T-helper 22 cell (primary cell): ENCODE results near the gene STK24.
"Not testable (repeated sequence)": the region's sequence is repeated elsewhere in the genome, so short reads cannot be mapped to it uniquely, and the experiment has no call there.

ENCODE experiments used
- DNase-seq: peaks from one replicate; pipeline ENCODE4 v3.0.0-alpha.2; 2020; ENCODE audit warnings: low read depth

The STK24 gene

DNA sequence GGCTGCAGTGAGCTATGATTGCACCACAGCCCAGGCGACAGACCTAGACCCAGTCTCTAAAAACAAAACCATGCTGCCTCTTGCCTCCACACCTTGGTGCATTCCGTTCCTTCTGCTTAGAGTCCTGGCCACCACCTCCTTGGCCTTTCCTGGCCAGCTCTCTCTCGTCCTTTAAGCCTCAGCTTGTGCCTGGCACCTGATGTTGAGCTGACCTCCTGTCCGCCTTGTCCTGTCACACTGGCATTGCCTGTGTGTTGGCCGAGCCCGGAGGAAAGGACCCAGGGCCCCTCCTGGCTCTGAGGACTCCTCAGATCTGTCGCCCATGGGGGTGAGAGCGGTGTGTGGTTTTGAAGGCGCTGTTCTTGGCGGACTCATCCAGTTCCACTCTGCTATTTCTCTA is 143.3 kb downstream of the STK24 start:
- DNase-seq, result no peak

DNA sequence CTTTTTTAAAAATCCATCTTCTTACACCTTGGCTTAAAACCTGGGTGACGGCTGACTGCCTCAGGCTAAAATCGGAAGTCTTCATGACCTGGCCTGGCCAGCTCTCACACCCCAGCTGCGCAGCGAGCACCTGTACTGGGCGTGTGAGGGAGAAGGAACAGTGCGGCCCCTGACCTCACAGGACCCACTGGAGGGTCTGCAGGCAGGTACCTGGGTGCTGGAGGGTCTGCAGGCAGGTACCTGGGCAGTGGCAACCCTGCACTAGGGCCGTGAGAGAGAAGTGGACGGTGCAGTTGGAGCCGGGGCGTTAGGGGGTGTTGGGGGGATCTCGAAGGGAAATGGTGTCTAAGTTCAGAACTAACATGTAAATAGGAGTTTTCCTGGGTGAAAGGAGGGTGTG is 144.3 kb downstream of the STK24 start:
- DNase-seq, result no peak

DNA sequence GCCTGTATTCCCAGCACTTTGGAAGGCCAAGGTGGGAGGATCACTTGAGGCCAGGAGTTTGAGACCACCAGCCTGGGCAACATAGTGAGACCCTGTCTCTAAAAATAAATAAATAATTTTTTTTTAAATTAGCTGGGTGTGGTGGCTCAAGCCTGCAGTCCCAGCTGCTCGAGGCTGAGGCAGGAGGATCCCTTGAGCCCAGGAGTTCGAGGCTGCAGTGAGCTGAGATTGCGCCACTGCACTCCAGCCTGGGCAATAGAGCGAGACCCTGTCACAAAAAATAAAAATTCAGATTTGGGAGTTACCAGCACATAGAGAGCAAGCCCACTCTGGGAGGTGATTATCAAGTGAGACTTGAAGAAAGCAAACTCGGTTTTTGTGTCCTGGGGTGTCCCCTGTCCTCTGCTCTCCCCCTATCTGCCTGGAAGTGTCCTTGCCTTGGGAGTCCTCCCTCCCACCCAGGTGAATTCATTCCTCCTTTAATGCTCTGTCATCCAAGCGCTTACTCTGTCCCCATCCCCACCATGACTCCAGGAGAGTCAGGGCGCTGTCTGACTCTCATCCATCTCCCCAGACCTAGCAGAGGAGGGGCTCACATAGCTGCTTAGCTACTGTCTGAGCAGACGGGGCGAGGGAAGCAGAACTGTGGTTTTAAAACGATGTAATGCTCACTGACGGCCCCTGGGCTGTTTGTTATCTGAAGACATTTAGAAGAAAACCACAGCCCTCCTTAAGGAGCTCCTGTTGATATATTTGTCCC is 146.8 kb downstream of the STK24 start:
- no peak for DNase-seq

DNA sequence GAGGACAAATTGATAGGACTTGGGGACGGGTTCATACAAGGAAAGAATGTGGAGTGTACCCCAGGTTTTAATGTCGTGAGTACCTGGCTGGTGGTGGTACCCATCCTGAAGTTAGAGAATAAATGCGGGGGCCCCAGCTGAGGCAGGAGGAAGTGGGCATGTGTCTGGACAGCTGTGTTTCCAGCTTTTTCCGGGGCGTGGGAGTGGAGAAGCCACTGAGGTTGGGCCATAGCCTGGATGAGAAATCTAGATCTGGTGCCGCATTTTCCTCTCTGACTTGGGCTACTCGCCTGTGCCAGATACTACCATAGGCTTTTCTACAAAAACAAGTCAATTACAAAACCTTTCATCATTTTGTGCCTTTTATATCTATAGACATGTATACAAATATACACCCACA is 147.4 kb downstream of the STK24 start:
- DNase-seq, result no peak

DNA sequence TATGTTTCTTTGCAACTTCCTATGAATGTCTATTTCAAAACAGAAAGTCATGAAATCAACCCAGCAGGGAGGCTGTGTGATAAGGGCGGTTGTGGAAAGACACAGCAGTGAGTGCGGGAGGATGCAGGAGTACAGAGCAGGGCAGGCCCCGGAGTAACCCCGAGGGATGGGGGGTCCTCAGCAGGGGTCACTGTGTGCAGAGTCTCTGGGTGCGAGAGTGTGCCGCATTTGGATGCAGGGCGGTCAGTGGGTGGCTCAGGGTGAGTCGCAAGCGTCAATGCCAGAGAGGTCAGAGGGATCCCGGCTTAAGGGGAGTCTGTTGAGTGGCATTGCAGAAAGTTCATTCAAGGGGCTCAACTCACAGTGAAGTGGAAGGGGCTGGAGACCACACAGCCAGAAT is 147.8 kb downstream of the STK24 start:
- DNase-seq, result no peak

DNA sequence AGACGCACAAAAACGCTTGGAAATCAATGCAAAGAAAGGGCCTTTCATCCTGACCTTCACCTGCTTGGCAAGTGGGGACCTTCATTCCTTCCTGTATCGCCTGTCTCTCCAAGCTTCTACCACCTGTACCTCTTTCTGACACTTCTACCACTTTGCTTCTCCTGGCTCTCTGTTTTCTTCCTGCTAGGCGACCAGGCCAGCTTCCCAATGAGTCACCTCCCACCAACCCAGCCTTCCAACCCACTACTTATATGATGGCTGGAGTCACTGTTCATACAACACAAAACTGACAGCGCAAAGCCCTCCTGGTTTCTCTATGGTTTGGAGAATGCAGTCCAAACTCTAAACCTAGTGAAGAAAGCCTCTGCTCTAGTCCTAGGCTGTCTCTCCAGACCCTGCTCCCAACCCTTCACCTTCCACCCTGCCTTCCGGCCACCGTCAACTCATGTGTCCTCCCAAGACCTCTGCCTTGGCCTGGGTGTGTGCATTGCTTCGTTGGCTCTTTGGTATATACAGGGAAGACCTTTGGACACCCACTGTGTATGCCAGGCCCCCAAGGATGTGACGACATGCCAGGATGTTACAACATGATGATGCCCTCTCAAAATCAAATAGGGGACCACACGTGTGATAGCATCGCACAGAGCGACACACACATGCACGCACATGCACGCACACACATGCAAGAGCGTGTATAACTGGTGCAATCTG is 148.5 kb downstream of the STK24 start:
- DNase-seq, result no peak

DNA sequence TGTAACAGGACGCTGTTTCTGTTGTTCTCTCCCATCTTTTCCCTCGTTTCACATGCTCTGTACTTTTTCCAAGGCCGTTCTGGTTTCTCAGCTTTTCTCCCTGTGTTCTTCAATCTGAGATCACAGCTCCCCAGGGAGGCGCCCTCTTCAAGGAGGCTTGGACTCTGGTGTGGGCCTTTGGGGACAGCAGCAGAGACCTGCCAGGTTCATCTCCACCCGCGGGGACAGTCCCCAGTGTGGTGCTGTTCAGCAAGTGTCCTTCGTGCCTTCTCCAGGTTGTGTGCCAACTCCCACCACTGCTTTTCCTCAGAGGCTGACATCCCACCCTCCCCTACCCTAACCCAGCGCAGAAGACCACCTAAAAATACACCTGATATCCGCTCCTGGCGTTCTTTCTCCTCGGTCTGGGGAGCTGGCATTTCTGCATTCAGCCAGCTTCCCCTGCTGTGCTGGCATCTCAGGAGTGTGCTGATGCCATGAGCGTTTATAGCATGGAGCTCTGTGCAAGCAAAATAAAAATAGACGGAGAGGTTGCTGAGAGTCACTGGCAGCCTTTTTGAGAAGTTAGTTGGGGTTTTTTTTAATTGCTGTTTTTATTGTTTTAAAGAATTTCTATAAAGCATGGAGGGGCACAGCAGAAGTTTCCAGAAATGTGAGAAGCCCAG is 149.4 kb downstream of the STK24 start:
- no peak for DNase-seq

DNA sequence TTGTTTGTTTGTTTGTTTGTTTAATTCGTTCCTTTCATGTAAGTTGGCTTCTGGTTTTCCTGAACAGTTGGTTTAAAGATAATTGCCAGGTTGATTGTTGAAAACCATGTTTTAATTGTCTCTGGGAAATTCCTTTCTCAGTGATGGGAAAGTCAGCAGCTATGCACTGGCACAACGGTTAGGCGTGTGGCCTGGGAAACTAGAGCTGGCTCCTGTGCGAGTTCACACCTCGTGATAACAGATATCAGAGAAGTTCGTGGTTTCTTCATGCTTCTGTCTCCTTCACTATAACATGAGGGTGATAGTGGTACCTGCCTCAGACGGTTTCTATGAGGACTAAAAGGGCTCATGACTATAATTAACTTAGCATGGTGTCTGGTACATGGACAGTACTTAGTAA is 153.5 kb downstream of the STK24 start:
- DNase-seq, result no peak

DNA sequence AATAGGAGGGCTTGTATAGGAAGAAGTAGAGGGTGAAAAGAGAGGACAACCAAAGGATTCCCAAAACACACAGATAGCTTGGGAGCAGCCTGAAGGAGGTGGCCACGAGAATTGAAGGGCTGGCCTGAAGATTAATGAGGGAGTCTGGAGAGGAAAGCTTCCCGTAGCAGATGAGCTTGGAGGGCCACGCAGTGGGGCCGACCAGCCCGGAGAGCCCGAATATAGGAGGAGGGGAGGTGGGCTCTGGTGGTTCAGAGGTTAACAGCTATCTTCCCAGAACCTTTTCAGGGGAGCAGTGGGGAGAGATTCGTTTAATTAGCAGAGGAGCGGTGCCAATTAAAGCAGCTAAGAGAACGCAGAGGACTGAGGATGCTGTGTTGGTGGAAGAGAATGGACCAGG is 154.9 kb downstream of the STK24 start:
- no peak for DNase-seq

DNA sequence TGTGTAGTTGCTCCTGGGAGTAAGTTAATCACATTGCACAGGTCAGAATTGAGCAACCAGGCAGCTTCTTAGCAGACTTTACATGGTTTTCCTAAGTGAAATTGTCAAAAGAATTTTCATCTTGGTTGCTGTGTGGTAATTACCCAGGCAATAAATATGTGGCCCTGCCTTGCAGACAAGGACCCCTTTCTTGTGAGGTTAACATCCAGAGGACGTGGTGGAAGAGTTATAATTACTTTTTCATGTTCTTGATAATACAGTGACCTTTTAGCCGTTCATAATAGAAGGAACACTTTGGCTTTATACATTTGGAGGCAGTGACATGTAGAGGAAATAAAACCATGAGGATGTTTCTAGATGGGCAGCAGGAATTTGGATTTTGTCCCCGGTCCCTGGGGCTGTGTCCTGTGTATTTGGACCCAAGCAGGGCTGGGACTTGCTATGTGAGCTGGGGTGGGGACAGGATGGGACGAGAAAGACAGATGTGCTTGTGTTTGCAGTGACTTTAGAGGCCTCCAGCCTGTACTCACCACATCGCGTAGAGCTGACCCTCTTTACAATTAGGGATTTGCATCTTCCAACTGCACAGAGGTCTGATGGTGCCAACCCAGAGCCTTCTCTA is 156.2 kb downstream of the STK24 start:
- no peak for DNase-seq

DNA sequence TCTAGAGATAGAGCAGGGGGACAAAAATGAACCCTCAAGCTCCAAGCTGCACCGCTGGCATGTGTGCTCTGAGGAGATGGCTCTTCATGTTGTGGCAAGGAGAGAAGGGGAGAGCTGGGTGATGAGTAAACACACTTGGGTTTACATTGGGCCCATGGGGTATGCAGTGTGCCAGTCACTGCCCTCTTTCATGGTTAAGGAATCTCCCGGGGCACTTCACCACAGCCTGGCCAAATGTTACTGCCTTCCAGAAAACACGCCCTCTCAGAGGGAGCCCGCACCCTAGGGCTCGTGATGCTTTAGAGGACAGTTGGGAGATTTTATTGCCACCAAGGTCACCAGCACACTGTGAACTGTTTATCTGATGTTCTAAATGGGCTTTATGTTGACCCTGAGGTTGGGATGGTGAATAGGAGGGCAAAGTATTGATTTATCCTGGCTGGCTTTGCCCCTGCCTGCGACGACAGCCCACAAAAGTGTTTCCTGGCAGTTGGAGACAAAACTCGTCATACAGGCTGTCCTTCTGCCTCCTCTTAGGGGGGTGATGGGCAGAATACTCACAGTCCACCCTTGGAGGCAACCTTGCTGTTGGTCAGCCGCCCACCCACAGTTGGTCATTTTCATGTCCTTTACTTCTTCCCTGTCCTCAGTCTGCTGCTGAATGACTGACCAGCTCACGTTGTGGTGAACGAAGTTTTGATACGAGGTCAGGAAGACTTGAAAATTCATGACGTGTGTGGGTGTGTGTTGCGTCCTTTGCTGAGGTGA is 156.9 kb downstream of the STK24 start:
- no peak for DNase-seq

DNA sequence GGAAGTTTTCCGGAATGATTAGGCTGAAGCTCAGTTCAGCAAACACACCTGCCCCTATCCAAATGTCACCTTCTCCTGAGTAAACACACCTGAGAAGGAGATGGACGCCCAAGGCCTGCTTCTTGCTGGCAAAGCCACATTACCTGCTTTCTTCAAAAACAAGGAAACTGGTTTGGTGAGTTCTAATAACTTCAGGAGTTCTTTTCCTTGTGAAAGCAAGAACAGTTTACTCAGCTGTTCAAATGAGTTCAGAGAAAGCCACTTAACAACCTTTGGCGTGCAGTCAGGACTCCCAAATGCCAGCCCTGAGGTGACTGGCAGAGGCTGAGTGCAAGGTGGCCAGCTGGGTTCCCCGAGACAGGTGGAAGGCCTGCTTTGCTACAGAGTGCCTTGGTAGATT is 160.5 kb downstream of the STK24 start:
- DNase-seq, result no peak

DNA sequence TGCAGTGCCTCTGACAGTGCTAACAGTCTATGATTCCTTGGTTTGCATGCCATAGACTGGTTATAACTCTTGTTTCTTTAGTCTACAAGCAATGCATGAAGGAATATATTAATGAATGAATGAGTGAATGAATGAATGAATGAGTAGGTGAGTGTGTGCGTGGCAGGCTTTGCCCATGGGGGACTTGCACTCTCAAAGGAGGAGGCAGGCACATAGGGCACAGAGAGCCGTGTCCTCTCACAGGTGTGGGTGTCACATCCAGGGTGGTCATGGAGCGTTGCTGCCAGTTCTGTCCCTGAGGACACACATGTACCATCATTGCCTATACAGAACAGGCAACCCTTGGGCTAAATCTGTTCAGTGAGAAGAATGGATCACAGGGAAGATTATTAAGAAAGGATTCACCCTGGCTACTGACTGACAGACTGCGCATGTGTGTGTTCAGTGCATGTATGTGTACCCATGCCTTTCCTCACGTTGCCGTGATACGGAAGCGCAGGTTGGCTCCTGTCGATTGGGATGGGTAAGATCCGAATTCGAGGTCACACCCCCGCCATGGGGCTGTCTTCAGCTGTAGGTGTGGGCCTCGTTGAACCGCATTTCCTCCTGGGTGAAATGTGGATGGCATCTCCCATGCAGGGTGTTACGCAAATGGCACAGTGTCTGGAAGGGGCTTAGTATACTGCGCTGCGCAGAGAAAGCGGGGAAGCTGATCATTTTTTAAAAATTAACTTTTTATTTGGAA is 161.4 kb downstream of the STK24 start:
- DNase-seq, result no peak

DNA sequence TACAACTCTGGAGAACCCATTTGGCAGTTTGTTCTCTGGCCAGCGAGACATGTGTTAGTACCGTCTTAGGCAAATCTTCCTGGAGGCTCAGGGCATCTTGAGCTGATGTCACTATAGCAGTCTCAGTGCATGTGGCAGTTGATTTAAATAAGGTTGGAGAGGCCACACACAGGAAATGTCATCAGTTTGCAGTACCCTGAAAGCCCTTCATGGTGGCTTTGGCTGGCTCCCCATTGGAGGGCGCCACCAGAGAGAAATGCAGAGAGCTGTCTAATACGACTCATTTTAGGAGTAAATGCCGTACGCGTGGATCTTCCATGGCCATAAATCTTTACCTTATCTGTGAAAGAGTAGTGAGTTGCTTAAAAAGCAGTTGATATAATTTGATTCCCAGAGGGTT is 163.1 kb downstream of the STK24 start:
- DNase-seq, result no peak

DNA sequence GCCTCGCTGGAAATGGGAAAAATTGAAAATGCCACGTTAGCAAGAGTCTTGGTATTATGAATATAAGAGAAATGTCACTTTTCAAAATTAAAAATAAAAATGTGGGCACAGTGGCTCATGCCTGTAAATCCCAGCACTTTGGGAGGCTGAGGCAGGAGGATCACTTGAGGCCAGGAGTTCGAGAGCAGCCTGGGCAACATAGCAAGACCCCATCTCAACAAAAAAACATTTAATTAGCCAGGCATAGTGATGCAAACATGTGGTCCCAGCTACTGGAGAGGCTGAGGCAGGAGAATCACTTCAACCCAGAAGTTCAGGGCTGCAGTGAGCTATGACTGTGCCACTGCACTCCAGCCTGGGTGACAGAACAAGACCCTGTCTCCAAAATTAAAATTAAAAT is 163.6 kb downstream of the STK24 start:
- DNase-seq, result not testable (repeated sequence)

DNA sequence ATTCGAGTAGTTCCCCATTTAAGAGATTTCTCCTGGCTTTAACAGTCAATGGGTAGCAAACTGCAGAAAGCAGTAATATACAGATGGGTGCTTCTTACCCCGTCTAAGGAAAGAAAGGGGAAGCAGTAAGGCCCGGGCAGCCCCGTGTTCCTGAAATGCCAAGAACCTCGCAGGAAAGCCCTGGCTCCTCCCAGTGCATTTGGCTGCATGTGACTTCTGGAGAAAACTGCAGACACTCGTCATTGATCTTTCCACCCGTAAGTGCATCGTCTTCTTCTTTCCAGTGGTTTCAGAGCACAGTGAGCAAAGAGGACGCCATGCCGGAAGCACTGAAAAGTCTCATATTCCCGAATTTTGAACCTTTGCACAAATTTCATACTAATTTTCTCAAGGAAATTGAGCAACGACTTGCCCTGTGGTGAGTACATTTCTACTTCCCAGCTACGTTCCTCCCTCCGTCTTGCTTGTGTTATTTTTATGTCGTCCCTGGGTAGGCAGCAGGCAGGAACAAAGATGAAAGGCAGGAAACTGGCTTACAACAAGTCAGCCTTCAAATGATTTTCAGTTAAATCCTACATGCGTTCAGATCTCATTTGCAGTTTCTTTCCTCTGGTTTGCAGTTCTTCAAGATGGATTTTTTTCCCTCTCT is 165.2 kb downstream of the STK24 start:
- DNase-seq, result no peak

DNA sequence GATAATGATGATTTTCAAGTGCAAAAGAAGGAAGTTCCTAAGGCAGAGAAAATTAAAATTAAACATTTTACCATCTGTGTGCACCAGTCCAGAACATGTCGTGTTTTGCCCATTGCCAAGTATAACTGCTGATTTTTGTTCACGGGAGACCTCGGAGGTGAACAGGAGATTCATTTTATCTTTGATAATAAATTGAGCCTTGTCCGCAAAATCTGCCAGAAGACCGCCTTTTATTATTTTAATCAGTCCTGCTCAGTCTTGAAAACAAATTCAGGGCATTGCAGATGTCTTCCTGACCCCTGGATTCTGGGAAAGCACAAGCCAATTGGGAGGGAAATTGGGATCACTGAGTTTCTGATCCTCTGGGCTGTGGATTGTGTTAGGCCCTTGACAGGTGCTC is 165.9 kb downstream of the STK24 start:
- DNase-seq, result no peak

DNA sequence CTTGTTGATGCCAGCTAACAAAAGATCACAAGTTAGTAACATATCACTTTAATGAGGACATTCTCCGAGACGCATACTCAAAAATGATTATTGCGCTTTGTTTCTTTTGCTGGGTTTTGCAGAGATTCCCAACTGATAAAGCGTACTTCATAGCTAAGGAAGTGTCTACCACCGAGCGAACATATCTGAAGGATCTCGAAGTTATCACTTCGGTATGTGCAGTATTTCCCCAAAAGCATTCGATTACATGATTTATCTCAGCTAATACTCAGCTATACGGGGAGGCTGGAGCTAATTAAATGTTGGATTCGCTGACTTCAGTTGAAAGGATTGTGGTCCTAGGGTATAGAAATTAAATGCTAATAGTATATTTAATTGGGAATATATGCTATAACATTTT is 166.3 kb downstream of the STK24 start:
- DNase-seq, result no peak

DNA sequence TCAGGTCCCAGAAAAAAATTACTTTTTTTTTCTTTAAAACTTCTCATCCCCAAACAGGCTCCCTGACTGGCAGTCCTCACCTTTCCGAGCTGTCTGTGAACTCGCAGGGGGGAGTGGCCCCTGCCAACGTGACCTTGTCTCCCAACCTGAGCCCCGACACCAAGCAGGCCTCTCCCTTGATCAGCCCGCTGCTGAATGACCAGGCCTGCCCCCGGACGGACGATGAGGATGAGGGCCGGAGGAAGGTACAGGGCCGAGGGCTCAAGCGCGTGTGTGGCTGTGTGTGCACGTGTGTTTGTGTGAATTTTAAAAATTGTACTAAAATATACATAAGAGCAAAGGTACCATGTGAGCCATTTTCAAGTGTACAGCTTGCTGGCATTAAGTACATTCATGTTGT is 167.6 kb downstream of the STK24 start:
- no peak for DNase-seq

DNA sequence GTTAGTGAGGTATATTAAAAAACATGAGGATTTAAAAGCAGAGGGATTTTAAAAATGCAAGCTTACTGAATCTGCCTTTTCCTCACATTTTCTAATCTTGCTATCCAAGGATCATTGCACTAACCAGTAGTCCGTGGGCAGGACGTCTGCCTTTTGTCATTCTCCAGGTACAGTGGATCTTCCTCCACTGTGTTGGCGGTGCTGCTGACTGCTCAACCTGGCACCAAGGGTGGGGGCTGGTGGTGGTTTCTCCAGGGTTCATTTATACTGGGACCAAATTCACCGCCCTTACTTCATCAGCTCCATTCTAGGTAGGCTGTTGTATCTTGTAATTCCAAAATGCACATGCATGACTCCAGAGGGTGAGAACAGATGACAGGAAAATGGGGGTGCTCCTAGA is 169.3 kb downstream of the STK24 start:
- no peak for DNase-seq

DNA sequence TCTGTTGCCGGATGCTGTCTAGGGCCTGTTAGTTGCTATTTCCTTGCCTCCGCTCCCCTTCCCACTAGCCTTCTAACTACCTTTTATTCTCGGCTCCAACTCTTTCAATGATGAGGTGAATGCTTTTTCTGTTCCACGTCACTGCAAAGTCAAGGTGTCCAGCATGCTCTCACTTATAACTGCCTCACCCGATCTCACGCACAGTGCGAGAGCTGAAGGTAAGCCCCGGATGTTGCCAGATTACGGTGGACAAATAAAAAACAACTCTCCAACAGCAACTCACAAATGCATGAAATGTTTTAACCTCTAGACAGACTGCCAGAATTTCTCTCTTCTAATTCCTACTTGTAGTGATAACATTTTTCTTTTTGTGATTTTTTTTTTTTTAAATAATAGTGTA is 169.9 kb downstream of the STK24 start:
- no peak for DNase-seq
